ENCODE measurements around the gene SYNJ2.

- TF ChIP-seq YY1 (IDR thresholded peaks at IDR 0.05; ENCODE audit: insufficient read depth, insufficient read length), result no peak
- no peak for TF ChIP-seq ZNF274 (IDR thresholded peaks at IDR 0.05; ENCODE audit: low read depth, low read length)
Observed at GRCh38 chr6:157946865-157947532, 34.7 kb upstream of the SYNJ2 start.

All from NT2/D1 (cell line).